Subcutaneous preadipocyte (primary cell): Measurements from ENCODE around the gene ERICH2. TPM values are rescaled to one million over a fixed set of nuclear protein-coding genes. Genes with fewer than 3 reads are reported as not detected.

ENCODE experiments used
- small RNA-seq: library from RNA; depleted of rRNA; stranded (forward); fragments of <200 nt; gene quantifications from one replicate; pipeline ENCODE3, GENCODE V24; 2012
- total RNA-seq: library from RNA; depleted of rRNA; stranded (reverse); fragments of >200 nt; gene quantifications from 2 replicates; pipeline ENCODE4 v1.2.3, GENCODE V29; 2012

ERICH2 gene
- not detected in 2 replicates for total RNA-seq

GRCh38 chr2:170770008-170770605 lies at the start of gene ERICH2:
Gene ERICH2 (plus strand): TSS chr2:170770378. CDS start chr2:170770682, 304 bp downstream.

DNA sequence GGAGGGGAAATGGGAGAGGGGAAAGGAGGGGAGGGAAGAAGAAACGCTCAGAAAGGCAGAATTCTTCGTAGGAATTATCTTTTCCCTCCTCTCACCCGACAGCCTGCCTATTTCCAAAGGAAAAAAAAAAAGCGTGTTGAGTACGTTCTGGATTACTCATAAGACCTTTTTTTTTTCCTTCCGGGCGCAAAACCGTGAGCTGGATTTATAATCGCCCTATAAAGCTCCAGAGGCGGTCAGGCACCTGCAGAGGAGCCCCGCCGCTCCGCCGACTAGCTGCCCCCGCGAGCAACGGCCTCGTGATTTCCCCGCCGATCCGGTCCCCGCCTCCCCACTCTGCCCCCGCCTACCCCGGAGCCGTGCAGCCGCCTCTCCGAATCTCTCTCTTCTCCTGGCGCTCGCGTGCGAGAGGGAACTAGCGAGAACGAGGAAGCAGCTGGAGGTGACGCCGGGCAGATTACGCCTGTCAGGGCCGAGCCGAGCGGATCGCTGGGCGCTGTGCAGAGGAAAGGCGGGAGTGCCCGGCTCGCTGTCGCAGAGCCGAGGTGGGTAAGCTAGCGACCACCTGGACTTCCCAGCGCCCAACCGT lies 46.4 kb downstream of the ERICH2 start, which contains the start of gene GAD1:
Gene GAD1, plus strand, starts transcription at position 384 of the 589 bp plus-strand sequence. CDS start 1,705 bp downstream, outside the sequence.

Small RNA genes lying within 50 kb of the gene (small RNA-seq; reads per million reads assigned to genes)
- not detected for gene RF00019

Other genes starting within 250 kb of the ERICH2 start
- gene SP5, start 55.0 kb upstream of the ERICH2 start, total RNA-seq = not detected in 2 replicates
- not detected in 2 replicates for gene GAD1, start 46.5 kb downstream of the ERICH2 start, total RNA-seq
- 31.6 and 43.0 TPM in 2 replicates for gene GORASP2, start 158.9 kb downstream of the ERICH2 start, total RNA-seq